ENCODE measurements around the gene DRAP1. TPM values are rescaled to one million over a fixed set of nuclear protein-coding genes. Genes with fewer than 3 reads are reported as not detected.

Gene DRAP1
- total RNA-seq, 4 donors from 2014 or later: 32.6 to 112 (median 57.5) TPM

GRCh38 chr11:65952052-65952521, 32.9 kb downstream of the DRAP1 start:
- Histone ChIP-seq H3K27ac (no peak overlapping the region), H3K27me3 (no peaks in the 10 kb centered on the region), H3K36me3 (no peaks in the 10 kb centered on the region), H3K4me1 (peaks cover 0 to 2% (median 0%) of the 10 kb centered on the region in 4 donors), H3K4me3 (no peak overlapping the region), H3K9me3 (no peaks in the 10 kb centered on the region)
- TF ChIP-seq POLR2A (IDR thresholded peaks at IDR 0.05) (no peak), CTCF (IDR thresholded peaks at IDR 0.05) (no peak)
- DNase-seq: no peak

- TF ChIP-seq CTCF (IDR thresholded peaks at IDR 0.05): no peak
- TF ChIP-seq POLR2A (IDR thresholded peaks at IDR 0.05): no peak
- no peaks in the 10 kb centered on the region for H3K36me3 ChIP-seq
- H3K27ac ChIP-seq: no peak overlapping the region
- no peaks in the 10 kb centered on the region for H3K9me3 ChIP-seq
- no peak for DNase-seq
- peaks cover 0 to 5% (median 0%) of the 10 kb centered on the region in 4 donors for H3K4me1 ChIP-seq
- no peaks in the 10 kb centered on the region for H3K27me3 ChIP-seq
- no peak overlapping the region for H3K4me3 ChIP-seq
Observed at GRCh38 chr11:65953471-65953870, 34.2 kb downstream of the DRAP1 start.

GRCh38 chr11:65954771-65955170, 35.5 kb downstream of the DRAP1 start:
- no peak for DNase-seq

GRCh38 chr11:65958291-65958690, 39.1 kb downstream of the DRAP1 start:
- H3K36me3 ChIP-seq: no peaks in the 10 kb centered on the region
- TF ChIP-seq CTCF (IDR thresholded peaks at IDR 0.05) (no peak), POLR2A (IDR thresholded peaks at IDR 0.05) (no peak)
- H3K9me3 ChIP-seq: no peaks in the 10 kb centered on the region
- H3K27ac ChIP-seq: no peak overlapping the region
- DNase-seq: no peak
- no peak overlapping the region for H3K4me3 ChIP-seq
- H3K27me3 ChIP-seq: no peaks in the 10 kb centered on the region
- H3K4me1 ChIP-seq: peaks cover 6 to 16% (median 13%) of the 10 kb centered on the region in 4 donors

More at GRCh38 chr11:65954771-65955170, 35.5 kb downstream of the DRAP1 start:
- no peaks in the 10 kb centered on the region for H3K27me3 ChIP-seq
- H3K4me1 ChIP-seq: peaks cover 0 to 5% (median 0%) of the 10 kb centered on the region in 4 donors
- H3K4me3 ChIP-seq: no peak overlapping the region
- TF ChIP-seq CTCF (IDR thresholded peaks at IDR 0.05): no peak
- no peak for TF ChIP-seq POLR2A (IDR thresholded peaks at IDR 0.05)
- H3K36me3 ChIP-seq: no peaks in the 10 kb centered on the region
- H3K27ac ChIP-seq: no peak overlapping the region
- H3K9me3 ChIP-seq: no peaks in the 10 kb centered on the region

GRCh38 chr11:65958774-65959420, 39.7 kb downstream of the DRAP1 start:
- TF ChIP-seq CTCF (IDR thresholded peaks at IDR 0.05): no peak
- Histone ChIP-seq H3K36me3 (peaks cover 0 to 3% (median 0%) of the 10 kb centered on the region in 3 donors), H3K4me1 (peaks cover 6 to 20% (median 17%) of the 10 kb centered on the region in 4 donors), H3K9me3 (no peaks in the 10 kb centered on the region), H3K27me3 (no peaks in the 10 kb centered on the region), H3K27ac (no peak overlapping the region), H3K4me3 (no peak overlapping the region)
- DNase-seq: no peak
